Activated CD4-positive, alpha-beta T cell treated with anti-CD3 and anti-CD28 coated beads for 4 hours (primary cell): ENCODE data around the gene PIPOX.

Source experiments
- DNase-seq, 2 donors: peaks; one replicate each; pipeline ENCODE4 v3.0.0-alpha.2; 2020

PIPOX gene

GRCh38 chr17:29103341-29103740 lies 60.4 kb downstream of the PIPOX start:
- no peak for DNase-seq
